SK-N-MC (cell line): ENCODE results near the gene COL10A1.

Experiments used
- EZH2 ChIP-seq: fragments of 200-600 bp; sonication (generic); IDR thresholded peaks from one replicate; pipeline ENCODE4 v1.6.1; 2017; ENCODE audit warnings: antibody characterized with exemption
- POLR2AphosphoS5 ChIP-seq: IDR thresholded peaks from 2 replicates; pipeline ENCODE4 v1.6.1; 2012; ENCODE audit warnings: mild to moderate bottlenecking, low read depth, low read length, borderline replicate concordance

GRCh38 chr6:116175344-116175743, 49.4 kb upstream of the COL10A1 start:
- TF ChIP-seq EZH2 (no peak), POLR2AphosphoS5 (no peak)
